ENCODE data around the gene FEZ2.

Gene FEZ2

GRCh38 chr2:36586672-36587071 lies 11.3 kb downstream of the FEZ2 start:
- DNase-seq: no peak

DNA sequence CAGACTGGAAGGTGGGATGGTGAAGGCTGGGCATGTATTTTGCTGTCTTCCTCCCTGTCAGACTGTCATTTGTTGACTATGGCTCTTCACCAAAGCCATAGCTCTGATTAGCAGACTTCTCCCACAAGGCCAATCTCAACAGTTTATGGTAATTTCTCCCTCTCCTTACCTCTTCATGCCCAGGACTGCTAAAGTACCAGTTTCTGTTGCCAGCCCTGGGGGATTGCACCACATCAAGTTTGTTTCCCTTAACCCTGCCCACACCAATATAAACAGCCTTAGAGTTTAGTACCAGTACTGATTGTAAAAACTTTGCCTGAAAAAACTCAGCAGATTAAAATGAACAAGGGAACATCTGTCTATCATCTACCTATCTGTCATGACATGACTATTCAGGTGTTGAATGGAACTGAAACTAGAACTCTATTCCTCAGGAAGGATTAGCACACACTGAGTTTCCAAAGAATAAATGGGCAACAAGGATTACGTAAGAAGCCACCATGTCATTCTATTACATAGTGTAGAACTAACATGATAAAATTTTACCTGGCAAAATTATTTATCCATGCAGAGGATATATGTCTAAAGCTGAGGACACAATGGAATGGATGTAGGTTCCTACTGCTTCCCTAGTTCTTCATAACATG lies 13.7 kb downstream of the FEZ2 start:
- DNase-seq: no peak

DNA sequence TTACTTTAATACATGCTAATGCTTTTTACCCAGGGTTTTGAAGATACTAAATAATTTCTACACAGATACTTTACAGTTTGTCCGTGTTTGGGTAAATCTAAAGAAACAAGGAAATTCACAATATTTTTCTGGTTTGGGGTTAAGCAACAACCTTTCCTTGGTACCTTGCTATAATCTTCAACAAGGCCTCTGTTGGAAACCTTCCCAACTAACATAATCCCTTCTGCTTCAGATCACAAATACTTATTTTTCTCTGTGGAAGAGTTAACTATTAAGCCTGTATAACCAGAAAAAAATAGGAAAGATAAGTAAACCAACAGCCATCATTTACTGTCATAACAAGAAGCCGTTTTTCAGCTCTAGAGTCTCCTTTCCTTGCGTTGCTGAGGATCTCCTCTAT lies 15.0 kb downstream of the FEZ2 start:
- no peak for DNase-seq

- no peak for DNase-seq
These were observed 15.4 kb downstream of the FEZ2 start for GRCh38 chr2:36582538-36582937.

GRCh38 chr2:36579297-36579664 lies 18.7 kb downstream of the FEZ2 start:
- DNase-seq: no peak

DNA sequence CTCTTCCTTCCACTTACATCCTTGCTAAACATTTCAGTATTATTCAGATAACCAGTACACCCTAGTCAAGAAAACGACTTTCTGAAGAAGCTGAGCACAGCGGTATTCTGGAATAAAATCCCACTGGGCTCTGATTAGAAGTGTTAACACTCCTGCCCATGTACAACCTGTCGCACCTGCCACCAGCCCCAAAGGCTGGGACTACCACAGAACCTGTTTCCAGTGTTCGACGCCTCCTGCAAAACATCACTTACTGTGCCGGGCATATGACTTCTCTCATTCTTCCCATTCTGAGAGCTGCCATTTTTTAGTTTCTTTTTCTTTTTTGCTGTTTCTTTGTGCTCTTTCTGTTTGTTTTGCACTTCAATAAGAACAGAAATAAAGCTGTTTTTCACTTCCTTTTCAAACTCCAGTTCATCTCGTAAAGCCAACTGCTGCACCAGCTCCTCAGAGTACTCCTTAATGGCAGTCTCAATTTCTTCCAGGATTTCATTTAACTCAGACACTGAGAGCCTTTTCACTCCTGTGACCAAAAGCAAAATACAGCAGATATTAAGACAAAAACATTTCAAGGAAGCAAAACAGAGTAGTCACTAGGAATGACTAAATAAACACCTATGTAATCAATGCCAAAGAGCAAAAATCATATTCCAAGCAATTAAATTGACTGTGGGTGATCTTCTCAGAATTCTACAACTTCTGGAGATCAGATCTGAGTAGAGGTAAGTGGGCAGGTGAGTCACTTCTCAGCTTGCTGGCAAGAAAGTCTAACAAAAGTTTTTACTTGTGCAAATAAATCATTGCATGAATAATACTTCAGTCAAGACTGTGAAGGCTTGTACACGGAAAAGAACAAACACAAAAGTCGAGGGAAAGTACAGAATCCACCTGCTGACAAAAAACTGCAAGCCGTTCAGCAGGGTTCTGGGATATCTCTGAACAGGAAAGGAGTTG lies 19.3 kb downstream of the FEZ2 start:
- DNase-seq: peak; percentile 29

DNA sequence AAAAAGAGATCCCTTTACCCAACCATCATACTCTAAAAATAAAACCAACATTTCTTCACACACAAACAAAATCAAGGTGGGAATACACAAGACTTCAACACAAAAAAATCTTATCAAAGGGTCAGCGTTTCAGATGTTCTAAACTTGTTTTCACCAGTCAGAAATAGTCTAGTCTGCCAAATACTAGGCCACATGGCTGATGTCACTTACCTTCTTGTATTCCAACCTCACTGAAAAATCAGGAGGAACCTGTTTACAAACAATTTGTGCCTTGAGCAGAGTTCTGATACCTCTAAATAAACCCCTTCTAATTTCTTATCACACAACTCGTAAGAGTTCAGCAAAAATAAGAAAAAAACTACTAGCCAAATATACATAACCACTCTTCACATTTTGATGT lies 20.1 kb downstream of the FEZ2 start:
- DNase-seq: no peak

DNA sequence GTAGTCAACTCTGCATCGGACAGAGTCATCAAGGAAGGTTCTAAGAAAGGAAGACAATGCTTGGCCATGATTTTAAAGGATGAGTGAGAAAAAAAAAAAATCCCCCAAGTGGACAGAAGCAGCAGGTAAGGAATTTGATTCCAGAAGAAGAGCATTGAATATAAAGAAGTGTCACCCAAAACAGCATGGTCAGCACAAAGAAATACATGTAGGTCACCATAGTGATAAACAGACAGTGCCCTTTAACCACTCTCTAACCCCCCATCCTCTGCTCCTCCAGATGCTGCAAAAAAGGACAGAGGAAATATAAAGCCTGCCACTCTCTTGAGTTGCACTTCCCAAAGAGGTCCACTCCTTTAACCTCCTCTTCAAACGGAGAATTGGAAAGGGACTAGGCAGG lies 23.4 kb downstream of the FEZ2 start:
- no peak for DNase-seq

DNA sequence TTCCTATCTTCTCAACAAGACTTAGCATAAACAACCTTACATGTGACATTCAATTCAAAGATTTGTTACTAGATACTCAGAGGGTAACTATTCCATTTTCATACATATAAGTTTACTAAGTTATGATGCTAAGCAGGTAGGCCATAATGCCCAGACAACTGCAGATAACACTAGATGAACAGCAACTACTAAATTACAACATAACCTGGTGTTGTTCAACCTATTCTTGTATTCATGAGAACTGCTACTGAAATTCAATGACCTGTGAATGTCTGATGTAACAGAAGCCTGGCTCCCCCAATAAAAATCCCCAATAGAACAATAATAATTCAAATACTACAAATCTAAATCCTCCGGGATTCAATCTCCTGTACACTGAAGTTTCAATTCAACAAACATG lies 24.8 kb downstream of the FEZ2 start:
- DNase-seq: no peak

DNA sequence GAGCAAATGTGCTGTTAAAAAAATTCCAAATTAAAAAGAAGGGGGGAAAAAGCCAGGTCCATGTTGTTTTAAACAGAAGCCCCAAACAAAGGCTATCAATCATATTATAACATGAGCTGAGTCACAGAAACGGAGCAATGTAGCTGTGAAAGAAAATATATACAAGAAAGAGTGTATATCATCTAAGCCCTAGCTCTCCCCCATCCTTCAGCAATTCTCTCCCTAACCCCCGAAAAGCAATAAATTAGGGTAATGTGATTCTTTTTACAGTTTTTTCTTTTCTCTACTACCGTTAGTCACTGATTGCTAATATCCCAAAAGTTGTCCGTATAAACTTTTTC lies 25.3 kb downstream of the FEZ2 start:
- DNase-seq: no peak

- no peak for DNase-seq
These were observed 25.8 kb downstream of the FEZ2 start for GRCh38 chr2:36572054-36572718.

DNA sequence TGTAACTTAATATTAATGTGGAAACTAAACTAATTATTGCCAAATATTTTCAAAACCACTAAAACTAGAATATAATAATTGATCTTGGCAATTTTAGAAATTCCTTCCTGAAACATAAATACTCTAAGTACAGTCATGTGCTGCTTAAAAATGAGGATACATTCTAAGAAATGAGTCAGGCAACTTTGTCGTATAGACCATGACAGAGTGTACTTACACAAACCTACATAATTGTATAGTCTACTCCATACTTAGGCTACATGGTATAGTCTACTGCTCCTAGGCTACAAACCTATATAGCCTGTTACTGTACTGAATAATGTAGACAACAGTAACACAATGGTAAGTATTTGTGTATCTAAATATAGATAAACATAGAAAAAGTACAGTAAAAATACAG lies 27.6 kb downstream of the FEZ2 start:
- DNase-seq: no peak

DNA sequence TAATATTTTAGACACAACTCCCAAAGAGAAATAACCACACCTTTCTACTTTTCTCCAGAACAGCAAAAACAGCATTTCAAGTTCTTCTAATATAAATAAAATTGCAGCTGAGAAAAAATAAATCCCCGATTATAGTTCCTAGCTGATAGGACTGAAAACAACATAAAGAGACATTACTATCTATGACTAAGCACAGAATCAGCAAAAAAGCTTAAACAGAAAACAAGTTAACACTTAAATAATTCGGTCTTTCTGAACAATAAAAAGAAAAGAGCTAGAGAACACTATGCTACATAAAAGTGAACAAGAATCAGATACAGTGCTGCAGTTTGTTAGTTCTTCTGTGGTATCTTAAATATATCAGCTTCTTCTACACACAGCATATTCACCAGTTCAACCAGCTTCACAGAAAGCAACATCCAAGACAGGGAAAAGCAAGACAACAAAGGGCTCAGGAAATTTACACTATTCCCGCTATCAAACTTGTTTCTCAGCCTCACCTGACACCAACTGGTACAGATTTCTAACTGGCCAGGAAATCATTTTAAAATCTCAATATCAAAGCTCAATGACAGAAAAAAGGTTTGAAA lies 28.6 kb downstream of the FEZ2 start:
- DNase-seq: no peak

GRCh38 chr2:36568516-36569246 lies 29.3 kb downstream of the FEZ2 start:
- DNase-seq: no peak

GRCh38 chr2:36567711-36568408 lies 30.1 kb downstream of the FEZ2 start:
- DNase-seq: no peak

GRCh38 chr2:36566887-36567286 lies 31.1 kb downstream of the FEZ2 start:
- no peak for DNase-seq

DNA sequence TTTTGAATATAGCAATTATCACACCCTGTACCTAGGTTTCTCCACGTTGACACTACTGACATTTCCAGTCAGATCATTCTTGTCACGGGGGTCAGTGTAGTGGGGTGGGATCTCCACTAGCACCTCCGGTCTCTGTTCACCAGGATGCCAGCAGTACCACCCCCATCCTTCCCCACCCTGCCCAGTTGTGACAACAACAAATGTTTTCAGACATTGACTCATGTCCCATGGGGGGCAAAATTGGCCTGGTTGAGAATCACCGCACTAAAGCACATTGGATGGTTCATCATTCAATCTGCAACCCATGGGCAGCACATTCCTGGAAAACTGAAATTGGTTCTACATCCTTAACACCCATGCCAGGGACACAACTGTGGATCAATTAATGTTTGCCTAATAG lies 32.3 kb downstream of the FEZ2 start:
- no peak for DNase-seq

GRCh38 chr2:36564377-36564930 lies 33.5 kb downstream of the FEZ2 start:
- DNase-seq: no peak

- DNase-seq: no peak
These were observed 34.9 kb downstream of the FEZ2 start for GRCh38 chr2:36562973-36563532.

DNA sequence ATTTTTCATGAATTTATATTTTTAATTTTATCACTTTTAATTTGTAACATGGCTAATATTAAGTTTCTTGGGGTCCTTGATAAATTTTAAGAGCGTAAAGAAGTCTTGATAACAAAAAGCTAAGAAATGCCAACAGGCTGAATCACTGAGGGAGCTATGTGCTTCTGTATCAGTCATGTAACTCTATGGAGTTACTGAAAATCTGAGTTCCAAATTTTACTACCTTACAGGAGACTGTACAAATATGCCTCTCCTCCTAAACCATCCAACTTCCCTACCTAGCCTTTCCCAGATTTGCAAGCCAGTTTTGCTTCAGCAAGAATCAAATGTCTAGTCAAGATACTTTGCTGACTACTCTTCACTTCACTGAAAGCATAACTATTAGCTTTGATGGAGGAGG lies 35.7 kb downstream of the FEZ2 start:
- no peak for DNase-seq

GRCh38 chr2:36561237-36561944 lies 36.6 kb downstream of the FEZ2 start:
- peak; percentile 7 for DNase-seq

All from DMS53 (cell line).